ENCODE results near the gene EIF2A. TPM values are rescaled to one million over a fixed set of nuclear protein-coding genes. Genes with fewer than 3 reads are reported as not detected.
"Not testable (repeated sequence)": the region's sequence is repeated elsewhere in the genome, so short reads cannot be mapped to it uniquely, and the experiment has no call there.

The EIF2A gene
- total RNA-seq, 2 experiments from 2014 or later = 130 to 136 TPM

- TF ChIP-seq CTCF (IDR thresholded peaks at IDR 0.05) = no peak
- ChIA-PET CTCF (interaction anchor here (0.8 to 2.8 kb wide), 2 partner anchors 11 to 39 kb away, joined by 3 to 12 read pairs; no protein-coding TSS in a partner anchor), POLR2A (interaction anchor here (0.7 to 3.3 kb wide), 4 partner anchors 8 to 502 kb away, joined by 3 to 19 read pairs (median 5); partner anchors contain the start of gene SELENOT)
- intact Hi-C loops (cut with micrococcal nuclease) = no loop called here
- peak; percentile 71 for ATAC-seq
- Mint-ChIP-seq H3K4me1 (ENCODE audit: low read depth) (peaks cover 14% of the 10 kb centered on the region), H3K4me3 (no peak overlapping the region), H3K36me3 (ENCODE audit: low read depth) (peaks cover 1% of the 10 kb centered on the region), H3K27ac (no peak overlapping the region), H3K9me3 (no peaks in the 10 kb centered on the region), H3K27me3 (no peaks in the 10 kb centered on the region)
- DNase-seq = no peak
These were observed 47.6 kb downstream of the EIF2A start for GRCh38 chr3:150594150-150594549.

DNA sequence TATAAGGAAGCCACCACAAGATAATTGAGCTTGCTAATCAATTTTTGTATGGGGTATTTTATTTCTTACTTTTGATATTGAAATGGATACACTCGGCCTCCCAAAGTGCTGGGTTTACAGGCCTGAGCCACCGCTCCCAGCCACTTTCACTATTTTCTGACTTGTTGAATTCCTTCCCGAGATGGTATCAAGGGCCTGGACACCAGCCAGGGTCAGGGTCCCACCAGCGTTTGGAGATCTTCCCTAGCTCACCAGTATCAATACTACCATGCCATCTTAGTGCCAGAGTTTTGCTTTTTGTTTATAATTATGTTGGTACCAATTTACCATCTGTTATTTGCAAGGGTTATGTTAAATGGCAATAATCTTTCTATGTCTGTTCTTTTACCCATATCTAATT is 51.1 kb downstream of the EIF2A start:
- intact Hi-C loops (cut with micrococcal nuclease) = no loop called here
- Mint-ChIP-seq H3K27ac (no peak overlapping the region), H3K4me1 (ENCODE audit: low read depth) (peaks cover 34% of the 10 kb centered on the region), H3K36me3 (ENCODE audit: low read depth) (peaks cover 8% of the 10 kb centered on the region), H3K9me3 (no peaks in the 10 kb centered on the region), H3K27me3 (no peaks in the 10 kb centered on the region), H3K4me3 (no peak overlapping the region)
- ChIA-PET CTCF (interaction anchor here (1.1 to 1.8 kb wide), 2 partner anchors 9 to 124 kb away, joined by 3 to 6 read pairs; no protein-coding TSS in a partner anchor), POLR2A (no interaction called here)
- no peak for TF ChIP-seq CTCF (IDR thresholded peaks at IDR 0.05)
- ATAC-seq (no peak), DNase-seq (no peak)

- H3K4me3 Mint-ChIP-seq = no peak overlapping the region
- ATAC-seq = no peak
- H3K27me3 Mint-ChIP-seq = no peaks in the 10 kb centered on the region
- intact Hi-C loops (cut with micrococcal nuclease) = loop anchor here (5.0 kb wide), 2 partner anchors 103 to 163 kb away; partner anchors contain the start of genes ERICH6 and SIAH2
- DNase-seq = no peak
- POLR2A ChIA-PET = interaction anchor here (0.7 to 1.4 kb wide), 2 partner anchors 13 to 49 kb away, joined by 3 read pairs; no protein-coding TSS in a partner anchor
- H3K36me3 Mint-ChIP-seq (ENCODE audit: low read depth) = peaks cover 18% of the 10 kb centered on the region
- CTCF ChIA-PET = interaction anchor here (1.0 to 1.8 kb wide), 2 partner anchors 11 to 17 kb away, joined by 3 to 6 read pairs; no protein-coding TSS in a partner anchor
- H3K27ac Mint-ChIP-seq = peak overlapping the region; percentile 8
- peaks cover 30% of the 10 kb centered on the region for H3K4me1 Mint-ChIP-seq (ENCODE audit: low read depth)
- no peak for TF ChIP-seq CTCF (IDR thresholded peaks at IDR 0.05)
- H3K9me3 Mint-ChIP-seq = no peaks in the 10 kb centered on the region
These were observed 53.2 kb downstream of the EIF2A start for GRCh38 chr3:150599611-150600297.

DNA sequence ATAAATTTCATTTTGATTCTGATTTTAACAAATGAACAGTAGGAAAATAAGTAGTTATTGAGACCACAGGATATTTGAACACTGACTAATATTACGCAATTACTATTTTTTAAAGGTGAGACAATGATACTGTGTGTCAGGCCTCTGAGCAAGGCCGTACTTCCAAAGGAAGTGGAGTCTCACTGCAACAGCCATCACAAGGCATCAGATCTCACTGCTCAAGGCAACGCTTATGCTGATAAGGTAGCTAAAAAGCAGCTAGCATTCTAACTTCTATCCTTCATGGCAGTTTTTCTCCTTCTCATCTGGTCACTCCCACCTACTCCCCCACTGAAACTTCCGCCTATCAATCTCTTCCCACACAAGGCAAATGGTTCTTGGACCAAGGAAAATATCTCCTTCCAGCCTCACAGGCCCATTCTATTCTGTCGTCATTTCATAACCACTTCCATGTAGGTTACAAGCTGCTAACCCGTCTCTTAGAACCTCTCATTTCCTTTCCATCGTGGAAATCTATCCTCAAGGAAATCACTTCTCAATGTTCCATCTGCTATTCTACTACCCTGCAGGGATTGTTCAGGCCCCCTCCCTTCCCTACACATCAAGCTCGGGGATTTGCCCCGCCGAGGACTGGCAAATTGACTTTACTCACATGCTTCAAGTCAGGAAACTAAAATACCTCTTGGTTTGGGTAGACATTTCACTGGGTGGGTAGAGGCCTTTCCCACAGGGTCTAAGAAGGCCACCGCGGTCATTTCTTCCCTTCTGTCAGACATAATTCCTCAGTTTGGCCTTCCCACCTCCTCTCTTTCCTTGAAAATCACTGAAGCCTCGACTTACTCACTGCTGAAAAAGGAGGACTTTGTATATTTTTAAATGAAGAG is 54.3 kb downstream of the EIF2A start:
- H3K27ac Mint-ChIP-seq, ATAC-seq, H3K9me3 Mint-ChIP-seq, DNase-seq, CTCF ChIA-PET, POLR2A ChIA-PET, H3K27me3 Mint-ChIP-seq: not testable (repeated sequence)
- H3K36me3 Mint-ChIP-seq (ENCODE audit: low read depth) = peaks cover 22% of the 10 kb centered on the region
- intact Hi-C loops (cut with micrococcal nuclease) = loop anchor here (5.0 kb wide), 2 partner anchors 101 to 161 kb away; partner anchors contain the start of genes ERICH6 and SIAH2
- peak overlapping the region; percentile 91 for H3K4me3 Mint-ChIP-seq
- H3K4me1 Mint-ChIP-seq (ENCODE audit: low read depth) = peaks cover 36% of the 10 kb centered on the region

- Mint-ChIP-seq H3K27ac (peak overlapping the region; percentile 97), H3K27me3 (no peaks in the 10 kb centered on the region), H3K4me3 (peak overlapping the region; percentile 91), H3K9me3 (no peaks in the 10 kb centered on the region), H3K4me1 (ENCODE audit: low read depth) (peaks cover 52% of the 10 kb centered on the region), H3K36me3 (ENCODE audit: low read depth) (peaks cover 35% of the 10 kb centered on the region)
- no peak for DNase-seq
- no peak for ATAC-seq
- ChIA-PET CTCF (interaction anchor here (0.7 to 1.3 kb wide), 5 partner anchors 14 to 99 kb away, joined by 3 to 4 read pairs (median 3); no protein-coding TSS in a partner anchor), POLR2A (interaction anchor here (0.6 to 1.9 kb wide), 21 partner anchors 9 to 194 kb away, joined by 3 to 19 read pairs (median 4); partner anchors contain the start of genes EIF2A, ERICH6, SERP1 and SIAH2)
- intact Hi-C loops (cut with micrococcal nuclease) = loop anchor here (2.0 to 5.0 kb wide), 4 partner anchors 56 to 194 kb away; partner anchors contain the start of genes EIF2A, ERICH6, SERP1 and SIAH2
- no peak for TF ChIP-seq CTCF (IDR thresholded peaks at IDR 0.05)
These were observed 56.0 kb downstream of the EIF2A start for GRCh38 chr3:150602426-150603152.
